ENCODE measurements around the gene ZBTB44.

ZBTB44 gene

GRCh38 chr11:130219148-130219547 lies 95.6 kb downstream of the ZBTB44 start:
- DNase-seq (ENCODE audit: low read depth) = no peak
- H3K4me3 ChIP-seq (ENCODE audit: low read depth, low read length) = no peak overlapping the region
- no peak for TF ChIP-seq CTCF (IDR thresholded peaks at IDR 0.05; ENCODE audit: low read depth, low read length, missing control alignments)

DNA sequence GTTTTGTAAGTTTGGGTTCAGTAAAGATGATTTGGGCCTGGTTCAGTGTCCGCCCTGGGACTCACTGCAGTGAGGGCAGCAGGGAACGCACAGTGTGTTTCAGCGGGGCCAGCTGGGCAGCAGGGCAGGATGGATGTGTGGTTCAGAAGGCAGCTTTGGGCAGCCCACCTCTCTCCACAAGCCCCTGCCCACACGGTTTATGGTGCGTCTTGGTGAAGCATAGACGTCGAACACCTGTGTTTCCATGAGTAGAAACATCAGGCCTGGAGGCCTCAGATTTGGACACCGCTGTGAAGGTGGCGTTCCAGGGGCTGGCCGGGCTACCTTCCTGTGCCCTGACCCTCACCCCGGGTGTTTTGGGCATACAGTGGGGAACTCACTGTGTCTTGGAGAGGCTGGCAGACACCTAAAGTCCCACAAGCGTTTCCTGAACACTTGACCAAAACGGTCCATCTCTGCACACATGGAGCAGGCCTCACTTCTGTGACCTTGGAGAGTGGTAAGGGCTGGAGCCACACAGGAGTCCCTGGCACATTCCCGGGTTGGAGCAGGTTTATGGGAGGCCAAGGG lies 96.1 kb downstream of the ZBTB44 start:
- H3K4me3 ChIP-seq (ENCODE audit: low read depth, low read length) = no peak overlapping the region
- TF ChIP-seq CTCF (IDR thresholded peaks at IDR 0.05; ENCODE audit: low read depth, low read length, missing control alignments) = no peak
- DNase-seq (ENCODE audit: low read depth) = no peak

DNA sequence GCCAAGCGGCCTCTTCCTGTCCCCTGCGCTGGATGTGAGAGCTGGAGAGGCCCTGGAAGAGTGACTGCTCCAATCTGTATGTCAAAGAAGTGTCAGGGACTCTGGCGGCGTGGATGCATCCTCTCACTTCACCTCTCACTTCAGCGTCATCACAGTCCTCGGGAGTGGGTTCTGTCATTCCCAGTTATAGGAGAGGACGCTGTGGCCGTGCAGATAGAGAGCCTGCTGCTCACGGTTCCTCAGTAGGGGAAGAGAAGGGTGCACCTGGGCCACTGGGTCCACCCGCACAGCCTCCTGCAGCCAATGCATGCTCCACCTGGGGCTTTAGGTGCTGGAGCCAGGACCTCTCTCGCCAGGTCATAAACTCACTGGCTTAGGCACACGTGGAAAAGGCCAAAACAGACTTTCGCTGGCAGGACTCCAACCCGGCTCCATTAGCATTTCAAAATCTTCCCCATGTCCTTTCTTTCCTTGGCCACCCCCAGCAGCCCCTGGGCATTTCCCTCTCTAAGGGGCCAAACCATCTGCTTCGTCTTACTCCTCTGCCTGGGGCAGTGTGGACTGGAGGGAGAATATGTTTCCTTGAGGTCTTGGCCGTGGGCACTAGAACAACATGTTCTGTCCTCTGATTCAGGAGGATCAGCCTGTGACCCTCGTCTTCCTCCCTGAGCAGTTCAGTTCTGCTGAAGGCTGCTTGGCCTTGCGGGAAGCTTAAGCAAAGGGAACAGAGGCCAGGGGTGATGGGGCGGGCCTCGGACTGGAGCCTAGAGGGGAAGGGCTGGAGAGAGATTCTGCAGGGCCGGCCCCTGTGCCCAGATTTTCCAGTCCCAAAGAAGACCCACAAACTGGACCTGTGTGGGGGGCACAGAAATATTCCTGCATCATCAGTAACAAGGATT lies 97.3 kb downstream of the ZBTB44 start:
- no peak overlapping the region for H3K4me3 ChIP-seq (ENCODE audit: low read depth, low read length)
- TF ChIP-seq CTCF (IDR thresholded peaks at IDR 0.05; ENCODE audit: low read depth, low read length, missing control alignments) = no peak
- DNase-seq (ENCODE audit: low read depth) = no peak

- no peak for TF ChIP-seq CTCF (IDR thresholded peaks at IDR 0.05; ENCODE audit: low read depth, low read length, missing control alignments)
- no peak for DNase-seq (ENCODE audit: low read depth)
These were observed 98.1 kb downstream of the ZBTB44 start for GRCh38 chr11:130216591-130217132.

DNA sequence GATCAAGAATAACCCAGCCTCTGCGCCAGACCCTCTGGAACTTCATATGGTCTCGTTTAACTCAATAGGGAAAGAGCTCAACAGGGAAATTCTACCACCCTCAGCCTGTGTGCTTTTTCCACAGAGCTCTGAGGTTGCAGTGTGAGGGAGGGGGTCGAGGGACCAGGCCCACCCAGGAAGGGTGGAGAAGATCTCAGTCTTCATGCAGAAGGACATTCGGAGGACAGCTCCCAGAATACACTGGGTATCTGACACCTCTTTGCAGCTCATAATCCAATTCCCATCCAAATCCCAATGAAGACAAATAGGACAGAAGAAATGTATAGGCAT lies 98.5 kb downstream of the ZBTB44 start:
- DNase-seq (ENCODE audit: low read depth) = no peak
- no peak overlapping the region for H3K4me3 ChIP-seq (ENCODE audit: low read depth, low read length)

More at GRCh38 chr11:130216591-130217132, 98.1 kb downstream of the ZBTB44 start:
- no peak overlapping the region for H3K4me3 ChIP-seq (ENCODE audit: low read depth, low read length)

GRCh38 chr11:130215531-130216220 lies 99.0 kb downstream of the ZBTB44 start:
- no peak overlapping the region for H3K4me3 ChIP-seq (ENCODE audit: low read depth, low read length)
- DNase-seq (ENCODE audit: low read depth) = no peak
- TF ChIP-seq CTCF (IDR thresholded peaks at IDR 0.05; ENCODE audit: low read depth, low read length, missing control alignments) = no peak

More for the DNA sequence above, 98.5 kb downstream of the ZBTB44 start:
- no peak for TF ChIP-seq CTCF (IDR thresholded peaks at IDR 0.05; ENCODE audit: low read depth, low read length, missing control alignments)
